ENCODE results near the gene IRAK1BP1.
"Not testable (repeated sequence)": the region's sequence is repeated elsewhere in the genome, so short reads cannot be mapped to it uniquely, and the experiment has no call there.

IRAK1BP1 gene

DNA sequence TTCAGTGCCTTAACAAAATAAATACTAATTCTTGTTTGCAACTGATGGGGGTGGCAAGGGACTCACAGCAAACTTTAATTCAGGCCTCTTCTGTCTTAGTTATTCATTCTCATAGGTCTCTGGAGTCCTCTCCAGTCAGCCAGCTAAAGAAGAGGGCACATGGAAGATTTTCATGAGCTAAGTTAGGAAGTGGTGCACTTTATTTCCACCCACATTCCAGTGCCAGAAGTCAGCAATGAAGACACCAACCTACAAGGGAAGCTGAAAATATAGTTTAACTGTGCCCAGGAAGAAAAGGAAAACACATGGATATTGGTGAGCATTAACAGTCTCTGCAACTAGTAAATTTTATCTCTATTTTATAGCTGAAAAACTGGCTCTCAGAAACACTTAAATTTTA, 16.7 kb upstream of the IRAK1BP1 start:
- H3K9ac ChIP-seq (ENCODE audit: low read length): no peak overlapping the region
- no peak overlapping the region for H2AFZ ChIP-seq (ENCODE audit: low read depth, low read length)
- H3K79me2 ChIP-seq (ENCODE audit: low read length): no peaks in the 10 kb centered on the region
- H3K27ac ChIP-seq (ENCODE audit: low read length): no peak overlapping the region
- no peak overlapping the region for H3K4me2 ChIP-seq (ENCODE audit: low read length)
- no peaks in the 10 kb centered on the region for H3K9me3 ChIP-seq (ENCODE audit: insufficient read depth, low read length)
- no peaks in the 10 kb centered on the region for H4K20me1 ChIP-seq (ENCODE audit: insufficient read depth, low read length)
- no peak overlapping the region for H3K4me3 ChIP-seq (ENCODE audit: low read length)
- H3K27me3 ChIP-seq (ENCODE audit: low read depth, low read length): no peaks in the 10 kb centered on the region
- no peaks in the 10 kb centered on the region for H3K4me1 ChIP-seq (ENCODE audit: low read length)
- no peaks in the 10 kb centered on the region for H3K36me3 ChIP-seq (replicated peaks; ENCODE audit: low read depth, low read length)
- no peak for TF ChIP-seq EZH2phosphoT487 (IDR thresholded peaks at IDR 0.05; ENCODE audit: low read depth)
- TF ChIP-seq, protein P1, sequence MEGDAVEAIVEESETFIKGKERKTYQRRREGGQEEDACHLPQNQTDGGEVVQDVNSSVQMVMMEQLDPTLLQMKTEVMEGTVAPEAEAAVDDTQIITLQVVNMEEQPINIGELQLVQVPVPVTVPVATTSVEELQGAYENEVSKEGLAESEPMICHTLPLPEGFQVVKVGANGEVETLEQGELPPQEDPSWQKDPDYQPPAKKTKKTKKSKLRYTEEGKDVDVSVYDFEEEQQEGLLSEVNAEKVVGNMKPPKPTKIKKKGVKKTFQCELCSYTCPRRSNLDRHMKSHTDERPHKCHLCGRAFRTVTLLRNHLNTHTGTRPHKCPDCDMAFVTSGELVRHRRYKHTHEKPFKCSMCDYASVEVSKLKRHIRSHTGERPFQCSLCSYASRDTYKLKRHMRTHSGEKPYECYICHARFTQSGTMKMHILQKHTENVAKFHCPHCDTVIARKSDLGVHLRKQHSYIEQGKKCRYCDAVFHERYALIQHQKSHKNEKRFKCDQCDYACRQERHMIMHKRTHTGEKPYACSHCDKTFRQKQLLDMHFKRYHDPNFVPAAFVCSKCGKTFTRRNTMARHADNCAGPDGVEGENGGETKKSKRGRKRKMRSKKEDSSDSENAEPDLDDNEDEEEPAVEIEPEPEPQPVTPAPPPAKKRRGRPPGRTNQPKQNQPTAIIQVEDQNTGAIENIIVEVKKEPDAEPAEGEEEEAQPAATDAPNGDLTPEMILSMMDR (IDR thresholded peaks at IDR 0.05; ENCODE audit: low read depth, low read length): no peak

DNA sequence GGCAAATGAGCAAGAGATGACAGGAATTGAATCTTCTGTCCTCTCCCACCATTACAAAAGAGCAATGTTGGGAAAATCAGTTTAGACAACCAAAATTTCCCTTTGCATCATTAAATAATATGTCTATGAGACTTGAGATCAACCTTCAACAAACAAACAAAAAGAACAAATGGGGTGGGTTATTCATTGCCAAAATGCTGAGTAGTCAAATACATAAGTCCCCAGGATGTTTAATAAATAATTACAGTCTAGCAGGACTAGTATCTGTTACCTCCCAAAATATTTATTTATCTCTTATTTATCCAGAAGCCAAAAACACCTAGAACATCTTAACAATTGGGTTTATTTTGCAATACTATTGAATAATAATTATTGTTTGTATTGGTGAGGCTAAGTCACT, 16.2 kb upstream of the IRAK1BP1 start:
- Histone ChIP-seq H3K79me2 (ENCODE audit: low read length) (no peaks in the 10 kb centered on the region), H3K27ac (ENCODE audit: low read length) (no peak overlapping the region), H4K20me1 (ENCODE audit: insufficient read depth, low read length) (no peaks in the 10 kb centered on the region), H2AFZ (ENCODE audit: low read depth, low read length) (no peak overlapping the region), H3K9me3 (ENCODE audit: insufficient read depth, low read length) (no peaks in the 10 kb centered on the region), H3K4me2 (ENCODE audit: low read length) (no peak overlapping the region), H3K27me3 (ENCODE audit: low read depth, low read length) (no peaks in the 10 kb centered on the region), H3K9ac (ENCODE audit: low read length) (no peak overlapping the region), H3K36me3 (replicated peaks; ENCODE audit: low read depth, low read length) (no peaks in the 10 kb centered on the region), H3K4me3 (ENCODE audit: low read length) (no peak overlapping the region), H3K4me1 (ENCODE audit: low read length) (no peaks in the 10 kb centered on the region)
- TF ChIP-seq, protein P1 (IDR thresholded peaks at IDR 0.05; ENCODE audit: low read depth, low read length): no peak
- TF ChIP-seq EZH2phosphoT487 (IDR thresholded peaks at IDR 0.05; ENCODE audit: low read depth): no peak

DNA sequence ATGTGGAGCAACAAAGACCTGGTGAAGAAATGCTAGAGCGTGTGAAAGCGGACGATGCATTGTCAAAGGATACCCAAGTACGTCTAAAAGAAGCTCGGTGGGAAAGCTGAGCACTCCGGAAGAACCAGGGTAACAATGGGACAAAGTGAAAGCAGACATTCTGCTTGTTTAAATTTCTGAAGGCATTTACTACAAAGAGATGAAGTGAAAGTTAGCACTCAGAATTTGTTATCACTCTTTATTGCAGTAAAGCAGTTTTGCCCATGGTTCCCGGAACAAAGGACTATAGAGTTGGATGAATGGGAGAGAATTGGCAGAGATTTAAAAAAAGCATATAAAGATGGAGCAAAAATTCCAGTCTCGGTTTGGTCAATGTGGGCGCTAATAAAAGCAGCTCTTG, 12.8 kb upstream of the IRAK1BP1 start:
- Histone ChIP-seq H3K4me2 (ENCODE audit: low read length) (no peak overlapping the region), H3K4me1 (ENCODE audit: low read length) (no peaks in the 10 kb centered on the region), H3K9me3 (ENCODE audit: insufficient read depth, low read length) (no peaks in the 10 kb centered on the region), H4K20me1 (ENCODE audit: insufficient read depth, low read length) (no peaks in the 10 kb centered on the region), H3K27ac (ENCODE audit: low read length) (no peak overlapping the region), H3K36me3 (replicated peaks; ENCODE audit: low read depth, low read length) (no peaks in the 10 kb centered on the region), H3K79me2 (ENCODE audit: low read length) (no peaks in the 10 kb centered on the region), H2AFZ (ENCODE audit: low read depth, low read length) (no peak overlapping the region), H3K9ac (ENCODE audit: low read length) (no peak overlapping the region), H3K27me3 (ENCODE audit: low read depth, low read length) (no peaks in the 10 kb centered on the region), H3K4me3 (ENCODE audit: low read length) (no peak overlapping the region)
- TF ChIP-seq, protein P1 (IDR thresholded peaks at IDR 0.05; ENCODE audit: low read depth, low read length): no peak
- no peak for TF ChIP-seq EZH2phosphoT487 (IDR thresholded peaks at IDR 0.05; ENCODE audit: low read depth)

DNA sequence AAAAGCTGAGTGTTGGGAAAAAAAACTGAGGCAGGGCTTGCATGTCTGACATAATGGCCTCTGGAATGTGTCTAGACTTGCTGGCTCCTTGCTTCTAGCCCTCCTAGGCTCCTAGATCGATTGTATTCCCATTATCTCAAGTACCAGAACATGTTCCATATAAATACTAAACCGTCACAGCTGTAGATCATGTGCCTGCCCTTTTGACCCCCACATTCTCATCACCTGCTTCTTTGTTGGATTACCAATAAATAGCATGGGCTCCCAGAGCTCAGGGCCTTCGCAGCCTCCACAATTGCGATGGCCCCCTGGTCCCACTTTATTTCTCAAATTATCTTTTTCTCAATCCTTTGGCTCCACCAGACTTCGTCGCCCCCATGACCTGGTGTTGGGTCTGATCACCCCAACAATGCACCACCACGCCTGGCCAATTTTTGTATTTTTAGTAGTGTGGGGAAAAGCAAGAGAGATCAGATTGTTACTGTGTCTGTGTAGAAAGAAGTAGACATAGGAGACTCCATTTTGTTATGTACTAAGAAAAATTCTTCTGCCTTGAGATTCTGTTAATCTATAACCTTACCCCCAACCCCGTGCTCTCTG, 8.9 kb upstream of the IRAK1BP1 start:
- not testable (repeated sequence) for H3K36me3 ChIP-seq (replicated peaks; ENCODE audit: low read depth, low read length); H3K9ac ChIP-seq (ENCODE audit: low read length); H3K9me3 ChIP-seq (ENCODE audit: insufficient read depth, low read length); H3K4me1 ChIP-seq (ENCODE audit: low read length); H3K79me2 ChIP-seq (ENCODE audit: low read length); H3K27ac ChIP-seq (ENCODE audit: low read length); H4K20me1 ChIP-seq (ENCODE audit: insufficient read depth, low read length); H2AFZ ChIP-seq (ENCODE audit: low read depth, low read length); H3K4me2 ChIP-seq (ENCODE audit: low read length); H3K27me3 ChIP-seq (ENCODE audit: low read depth, low read length); H3K4me3 ChIP-seq (ENCODE audit: low read length)

All from OCI-LY3 (cell line).